Stimulated activated CD8-positive, alpha-beta memory T cell treated with anti-CD3 and anti-CD28 coated beads, Interleukin-2, amount 100 ng/mL, for 48 hours (primary cell): Measurements from ENCODE around the gene NEDD4L.

Experiments
- DNase-seq, 2 donors: peaks; one replicate each; pipeline ENCODE4 v3.0.0-alpha.2; 2020; ENCODE audit warnings: low read depth in 2 of 2

Gene NEDD4L

DNA sequence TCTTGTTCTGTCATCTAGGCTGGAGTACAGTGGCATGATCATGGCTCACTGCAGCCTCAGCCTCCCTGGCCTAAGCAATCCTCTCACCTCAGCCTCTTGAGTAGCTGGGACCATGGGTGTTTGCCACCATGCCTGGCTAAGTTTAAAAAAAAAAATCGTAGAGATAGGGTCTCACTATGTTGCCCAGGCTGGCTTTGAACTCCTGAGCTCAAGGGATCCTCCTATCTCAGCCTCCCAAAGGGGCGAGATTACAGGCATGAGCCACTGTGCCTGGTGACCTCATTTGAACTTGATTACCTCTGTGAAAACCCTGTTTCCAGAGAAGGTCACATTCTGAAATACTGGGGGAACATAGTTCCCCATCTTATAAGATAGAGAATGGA, 190.3 kb downstream of the NEDD4L start:
- no peak for DNase-seq

DNA sequence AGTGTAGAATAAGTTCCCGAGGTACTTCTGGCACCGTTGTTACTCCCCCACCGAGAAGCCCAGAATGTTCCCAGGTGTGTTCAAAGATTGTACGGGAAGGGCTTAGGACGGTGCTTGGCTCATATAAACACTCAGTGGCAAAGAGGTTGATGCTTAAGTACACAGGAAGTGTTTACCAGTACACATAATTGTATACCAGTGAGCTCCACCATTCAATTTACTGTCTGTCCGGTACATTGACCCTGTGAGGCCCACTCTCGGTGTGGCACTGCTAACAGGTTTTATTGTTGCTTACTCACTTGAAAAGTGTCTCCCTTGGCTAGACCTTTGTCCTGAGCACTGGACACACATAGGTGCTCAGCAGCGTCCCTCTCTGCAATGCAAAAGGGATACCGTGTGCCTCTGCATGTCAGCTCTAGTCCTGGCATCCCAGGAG, 191.0 kb downstream of the NEDD4L start:
- DNase-seq = no peak

GRCh38 chr18:58239879-58240278, 195.9 kb downstream of the NEDD4L start:
- DNase-seq = no peak

GRCh38 chr18:58241026-58241679, 197.1 kb downstream of the NEDD4L start:
- no peak for DNase-seq

DNA sequence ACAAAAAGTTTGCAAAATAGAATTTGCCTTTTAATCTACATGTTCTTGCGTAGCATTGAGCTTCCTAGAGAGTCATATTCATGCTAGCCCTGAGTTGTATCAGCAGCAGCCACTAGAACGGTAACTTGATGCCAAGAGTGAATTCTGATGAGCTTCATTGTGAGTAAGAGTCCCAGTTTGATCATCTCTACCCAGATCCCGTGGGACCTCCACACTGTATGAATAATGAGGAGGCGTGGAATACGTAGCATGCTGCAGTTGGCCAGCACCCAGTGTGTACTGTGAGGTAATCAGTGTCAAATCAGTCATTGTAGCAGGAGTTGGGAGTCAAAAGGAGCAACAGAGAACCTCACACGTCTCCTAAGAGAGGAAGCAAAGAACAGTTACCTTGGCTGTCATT, 197.9 kb downstream of the NEDD4L start:
- DNase-seq = no peak

DNA sequence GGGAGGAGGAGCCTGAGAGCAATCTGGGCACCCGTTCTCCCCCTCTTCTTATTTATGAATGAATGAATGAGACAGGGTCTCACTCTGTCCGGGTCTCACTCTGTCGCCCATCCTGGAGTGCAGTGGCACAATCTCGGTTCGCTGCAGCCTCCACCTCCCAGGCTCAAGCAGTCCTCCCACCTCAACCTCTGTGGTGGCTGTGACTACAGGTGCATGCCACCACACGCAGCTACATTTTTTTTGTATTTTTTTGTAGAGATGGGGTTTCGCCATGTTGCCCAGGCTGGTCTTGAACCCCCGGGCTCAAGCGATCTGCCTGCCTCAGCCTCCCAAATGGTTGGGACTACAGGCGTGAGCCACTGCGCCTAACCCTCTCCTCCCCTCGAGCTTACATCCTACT, 198.4 kb downstream of the NEDD4L start:
- DNase-seq = no peak

DNA sequence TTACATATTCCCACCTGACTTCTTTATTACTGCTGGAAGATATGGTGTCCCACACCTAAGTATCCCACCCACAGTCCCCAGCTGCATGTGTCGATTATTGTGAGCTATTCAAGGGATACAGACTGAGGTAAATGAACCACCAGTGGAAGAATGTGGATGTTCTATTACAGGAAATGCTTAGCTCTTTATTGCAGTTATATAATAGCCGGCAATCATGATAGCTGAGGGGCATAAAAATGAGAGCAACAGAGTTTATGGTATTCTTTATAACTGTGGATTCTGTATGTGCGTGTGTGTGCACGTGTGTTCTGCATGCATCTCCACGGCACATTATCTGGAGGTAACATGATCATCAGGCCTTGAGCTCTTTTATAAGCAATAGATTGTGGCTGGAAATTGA, 198.9 kb downstream of the NEDD4L start:
- DNase-seq = no peak

DNA sequence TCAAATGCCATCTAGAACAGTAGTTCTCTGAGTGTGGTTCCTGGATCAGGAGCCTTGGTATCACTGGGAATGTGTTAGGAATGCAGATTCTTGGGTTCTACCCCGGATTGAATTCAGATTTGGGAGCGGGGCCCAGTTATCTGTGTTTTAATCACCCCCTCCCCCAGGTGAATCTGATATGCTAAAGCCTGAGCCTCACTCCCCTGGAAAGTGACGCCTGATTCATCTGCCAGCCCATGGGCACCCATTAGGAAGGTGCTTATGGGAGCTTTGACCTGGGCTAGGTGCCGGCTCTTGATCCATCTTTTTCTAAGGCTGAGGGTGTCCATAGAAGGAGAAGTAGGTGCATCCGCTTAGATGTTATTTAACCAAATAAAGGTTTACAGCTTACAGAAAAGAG, 199.4 kb downstream of the NEDD4L start:
- no peak for DNase-seq

DNA sequence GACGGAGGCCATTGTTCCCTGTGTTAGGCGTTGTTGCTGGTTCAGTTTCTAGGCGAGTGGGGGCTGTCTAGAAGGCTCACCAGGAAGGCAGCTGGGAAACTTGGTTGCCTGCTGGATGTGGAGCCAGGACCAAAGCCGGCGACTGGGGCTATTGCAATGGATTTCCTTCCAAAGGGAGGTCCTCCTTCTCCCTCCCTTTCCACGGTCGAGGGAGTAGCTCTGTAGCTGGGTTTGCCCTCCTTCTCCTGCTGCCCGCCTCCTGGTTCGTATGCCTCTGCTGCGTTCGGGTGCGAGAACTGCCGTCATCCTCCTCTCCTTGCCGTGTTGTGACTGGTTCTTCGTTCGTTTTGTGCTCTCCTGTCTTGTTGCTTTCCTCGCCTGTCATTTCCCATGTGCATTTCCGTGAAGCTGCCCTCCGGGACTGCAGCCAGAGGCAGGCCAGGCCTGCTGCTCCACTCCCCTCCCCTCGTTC, 203.4 kb downstream of the NEDD4L start:
- DNase-seq = no peak

GRCh38 chr18:58249712-58250111, 205.7 kb downstream of the NEDD4L start:
- DNase-seq = no peak

GRCh38 chr18:58251416-58251815, 207.4 kb downstream of the NEDD4L start:
- DNase-seq = no peak

DNA sequence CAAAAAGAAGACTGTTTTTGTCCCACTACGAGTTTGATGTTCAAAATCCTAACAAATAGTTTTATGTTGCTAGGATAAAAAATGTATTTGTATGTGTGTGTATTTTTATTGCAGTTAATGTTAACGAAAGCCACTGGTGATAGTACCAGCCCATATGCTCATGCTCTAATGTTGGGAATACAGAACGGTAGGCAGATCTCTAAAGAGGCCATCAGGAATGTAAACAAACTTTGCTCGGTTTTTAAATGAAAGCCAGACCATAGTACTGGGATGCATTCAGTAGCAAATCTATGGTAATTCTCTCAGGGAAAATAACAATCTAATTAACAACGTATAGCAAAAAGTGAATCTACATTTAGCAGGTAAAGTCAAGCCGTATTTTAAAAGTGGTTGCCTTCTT, 208.1 kb downstream of the NEDD4L start:
- DNase-seq = no peak

DNA sequence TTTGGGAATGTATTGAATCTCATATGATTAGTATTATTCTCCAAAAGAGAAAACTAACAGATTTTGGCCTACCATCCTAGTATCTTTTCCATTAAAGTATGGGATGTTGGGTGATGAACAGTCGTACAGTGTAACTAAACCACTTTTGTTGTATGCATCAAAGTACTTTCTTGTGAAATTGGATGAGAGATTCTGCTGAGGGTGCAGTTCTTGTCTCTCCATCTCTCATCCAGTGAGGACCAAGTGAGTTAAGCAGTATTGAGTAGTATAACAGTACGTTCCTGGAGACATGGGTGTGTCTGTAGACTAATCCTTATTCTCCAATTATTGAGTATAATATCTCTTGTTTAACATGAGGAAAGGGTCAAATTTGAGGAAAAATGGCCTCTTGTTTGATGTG, 209.3 kb downstream of the NEDD4L start:
- DNase-seq = no peak

DNA sequence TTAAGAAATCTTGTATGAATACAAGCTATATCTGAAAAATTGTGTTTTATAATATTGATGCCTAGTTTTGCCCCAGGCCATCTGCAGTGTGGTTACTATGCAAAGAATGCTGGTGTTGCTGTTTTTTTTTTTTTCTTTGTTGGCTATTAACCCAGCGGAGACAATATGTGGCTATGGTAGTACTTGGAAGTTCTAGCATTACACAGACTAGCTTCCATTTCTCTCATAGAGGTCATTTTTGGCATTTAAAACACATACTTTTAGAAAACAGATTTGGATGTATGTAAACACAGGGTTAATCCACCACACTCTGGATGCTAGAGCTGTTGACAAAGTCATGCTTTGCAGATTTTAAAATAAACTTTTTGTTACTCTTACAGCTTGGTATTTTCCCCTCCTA, 209.8 kb downstream of the NEDD4L start:
- DNase-seq = no peak

GRCh38 chr18:58254873-58255511, 211.0 kb downstream of the NEDD4L start:
- DNase-seq = no peak

DNA sequence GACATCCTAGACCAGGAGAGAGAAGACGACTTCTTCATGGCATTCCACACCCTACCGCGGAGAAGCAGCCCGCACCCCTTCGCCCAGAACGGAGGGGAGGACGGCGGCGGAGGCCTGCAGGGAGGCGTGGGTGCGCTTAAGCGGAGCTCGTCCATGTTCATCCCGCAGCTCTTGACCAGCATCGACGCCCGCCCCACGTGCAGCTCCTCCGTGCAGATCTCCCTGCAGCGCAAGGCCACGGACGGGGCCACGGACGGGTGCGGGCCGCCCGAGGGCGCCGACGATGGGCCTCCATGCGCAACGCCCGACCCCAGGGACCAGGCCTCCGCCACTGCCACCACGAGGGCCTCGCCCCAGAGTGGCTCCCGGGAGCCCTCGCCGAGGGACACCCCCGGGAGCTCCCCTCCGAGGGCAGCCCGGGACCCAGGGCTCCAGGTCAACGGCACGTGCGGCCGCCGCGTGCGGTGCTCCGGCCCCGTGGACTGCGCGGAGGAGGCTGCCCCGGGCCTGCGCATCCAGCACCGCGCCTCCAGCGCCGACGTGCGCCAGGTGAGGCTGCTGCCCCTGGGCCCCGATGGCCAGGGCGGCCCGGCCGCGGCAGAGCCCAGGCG, 211.8 kb downstream of the NEDD4L start:
- no peak for DNase-seq

DNA sequence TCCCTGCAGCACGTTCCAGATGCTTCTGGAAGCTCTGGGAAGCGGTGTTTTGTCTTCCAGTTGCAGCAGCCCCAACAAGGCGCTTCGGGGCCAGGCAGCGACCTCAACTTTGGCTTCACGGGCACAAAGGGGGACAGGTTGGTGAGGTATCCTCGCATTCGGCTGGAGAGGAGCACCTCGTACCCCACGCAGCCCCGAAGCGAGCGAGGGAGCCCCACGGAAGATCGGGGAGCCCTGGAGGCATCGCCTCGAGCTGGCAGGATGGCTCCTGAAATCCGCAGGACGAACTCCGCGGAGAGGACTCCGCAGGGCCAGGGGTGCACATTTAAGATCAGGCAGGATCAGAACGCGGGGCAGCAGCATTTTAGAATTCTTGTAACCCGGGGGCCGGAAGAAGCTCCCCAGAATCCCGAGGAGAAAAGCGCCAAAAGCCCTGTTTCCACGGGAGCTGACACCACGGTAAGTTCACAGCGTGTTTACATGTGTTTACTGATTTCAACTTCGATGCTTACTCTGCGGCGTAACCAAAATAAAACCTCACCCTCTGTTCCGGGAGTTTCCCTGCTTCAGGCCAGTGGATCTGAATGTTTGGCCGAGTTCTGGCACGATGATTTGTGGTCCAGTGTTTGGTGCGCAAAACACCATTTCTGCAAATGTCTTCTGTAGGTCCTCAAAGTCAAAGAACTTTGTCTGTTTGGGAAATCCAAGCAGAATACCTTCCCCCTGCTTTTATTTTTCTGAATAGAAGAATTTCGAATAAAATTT, 212.5 kb downstream of the NEDD4L start:
- no peak for DNase-seq

GRCh38 chr18:58257461-58257860, 213.4 kb downstream of the NEDD4L start:
- no peak for DNase-seq

DNA sequence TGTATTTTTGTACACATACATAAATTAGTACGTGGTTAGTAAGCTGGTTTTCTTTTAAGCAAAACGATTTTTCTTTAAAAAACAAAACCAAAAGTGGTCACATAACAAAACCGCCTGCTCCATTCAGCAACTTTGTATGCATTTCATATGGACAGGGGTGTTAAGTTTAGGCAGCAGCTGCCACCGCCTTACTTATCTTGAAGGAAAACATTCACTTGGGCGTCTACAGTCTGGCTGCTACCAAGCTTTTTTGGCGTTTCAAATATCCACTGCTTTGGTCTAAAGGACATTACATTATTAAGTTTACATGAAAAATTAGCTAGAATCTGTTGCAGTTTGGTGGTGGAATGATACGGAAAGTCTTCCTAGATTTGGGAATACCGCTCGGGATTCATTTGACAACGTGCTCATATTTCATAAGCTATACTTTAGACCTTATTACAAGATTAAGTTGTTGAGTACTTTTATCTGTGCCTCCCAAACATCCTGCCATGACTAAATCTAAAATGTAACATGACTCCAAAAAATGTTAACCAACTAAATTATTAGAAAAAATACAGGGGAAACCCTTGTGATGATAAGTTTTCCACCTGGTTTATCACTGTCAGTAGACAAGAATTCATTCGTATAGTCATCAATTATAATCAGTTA, 214.8 kb downstream of the NEDD4L start:
- no peak for DNase-seq

- no peak for DNase-seq
Measured at GRCh38 chr18:58263055-58263957, 219.3 kb downstream of the NEDD4L start.

- no peak for DNase-seq
Measured at GRCh38 chr18:58264075-58264474, 220.0 kb downstream of the NEDD4L start.
